WTC11 (cell line): ENCODE data around the gene ZNF107. TPM values are rescaled to one million over a fixed set of nuclear protein-coding genes. Genes with fewer than 3 reads are reported as not detected.
"Not testable (repeated sequence)": the region's sequence is repeated elsewhere in the genome, so short reads cannot be mapped to it uniquely, and the experiment has no call there.

Source experiments
- ATAC-seq: fragments of 200-7000 bp; cut with Tn5 transposase; 2 replicates; pipeline ENCODE4 v1.10.0; 2021; ENCODE audit warnings: mild to moderate bottlenecking, moderate library complexity
- CTCF ChIA-PET: fragments of 300-600 bp; sonication (Branson Sonifier 250); formaldehyde crosslinking; loops from one replicate; lab custom pipeline; 2021; ENCODE audit warnings: antibody characterized with exemption; lab: Charles Lee
- POLR2A ChIA-PET: fragments of 350-600 bp; sonication (Branson Sonifier 250); formaldehyde crosslinking; loops from one replicate; lab custom pipeline; 2021; ENCODE audit warnings: antibody characterized with exemption; lab: Charles Lee
- DNase-seq: peaks from one replicate; pipeline ENCODE4 v3.0.0; 2021; ENCODE audit warnings: low spot score
- H3K27ac Mint-ChIP-seq: 2 replicates; pipeline ENCODE4 v1.8.0; 2021; ENCODE audit warnings: mixed read lengths
- H3K27me3 Mint-ChIP-seq: 2 replicates; pipeline ENCODE4 v1.8.0; 2021; ENCODE audit warnings: low read depth, mild to moderate bottlenecking, moderate library complexity, mixed read lengths
- H3K36me3 Mint-ChIP-seq: 2 replicates; pipeline ENCODE4 v1.8.0; 2021; ENCODE audit warnings: mixed read lengths
- H3K4me1 Mint-ChIP-seq: 2 replicates; pipeline ENCODE4 v1.8.0; 2022; ENCODE audit warnings: mixed read lengths
- H3K4me3 Mint-ChIP-seq: 2 replicates; pipeline ENCODE4 v1.8.0; 2021; ENCODE audit warnings: mild to moderate bottlenecking, moderate library complexity, mixed read lengths
- H3K9me3 Mint-ChIP-seq: 2 replicates; pipeline ENCODE4 v1.8.0; 2021; ENCODE audit warnings: mixed read lengths
- GTF2I ChIP-seq: fragments of 250-450 bp; sonication (Bioruptor Pico); conservative IDR thresholded peaks from 2 replicates; pipeline ENCODE4 v1.4.0; 2021; ENCODE audit warnings: mild to moderate bottlenecking
- JAZF1 ChIP-seq: fragments of 250-450 bp; sonication (Bioruptor Pico); IDR thresholded peaks from 2 replicates; pipeline ENCODE4 v1.9.0; 2021; ENCODE audit warnings: moderate library complexity, mild to moderate bottlenecking, inconsistent platforms
- MYBL2 ChIP-seq: sonication (generic); formaldehyde crosslinking; IDR thresholded peaks from 2 replicates; pipeline ENCODE4 v1.8.1; 2023; ENCODE audit warnings: mild to moderate bottlenecking, moderate library complexity, missing genetic modification reagents
- OVOL2 ChIP-seq: fragments of 250-450 bp; sonication (Bioruptor Pico); IDR thresholded peaks from 2 replicates; pipeline ENCODE4 v1.9.0; 2021; ENCODE audit warnings: mild to moderate bottlenecking, borderline replicate concordance
- TEAD1 ChIP-seq: sonication (generic); formaldehyde crosslinking; IDR thresholded peaks from 2 replicates; pipeline ENCODE4 v1.8.0; 2022; ENCODE audit warnings: mild to moderate bottlenecking, missing genetic modification reagents
- ZNF232 ChIP-seq: sonication (generic); formaldehyde crosslinking; IDR thresholded peaks from 2 replicates; pipeline ENCODE4 v1.8.0; 2022; ENCODE audit warnings: mild to moderate bottlenecking, missing genetic modification reagents
- ZNF263 ChIP-seq: sonication (generic); formaldehyde crosslinking; IDR thresholded peaks from 2 replicates; pipeline ENCODE4 v1.8.1; 2022; ENCODE audit warnings: low read depth, mild to moderate bottlenecking, moderate library complexity, missing genetic modification reagents
- total RNA-seq: library from RNA; stranded (reverse); gene quantifications from 3 replicates; pipeline ENCODE4 v1.2.3, GENCODE V29; 2021
- TF ChIP-seq, protein P1 (sequence below): fragments of 250-450 bp; sonication (Bioruptor Pico); IDR thresholded peaks from 2 replicates; pipeline ENCODE4 v2.1.2; 2022; ENCODE audit warnings: mild to moderate bottlenecking, moderate library complexity
- TF ChIP-seq, protein P2 (sequence below): sonication (generic); formaldehyde crosslinking; conservative IDR thresholded peaks from 2 replicates; pipeline ENCODE4 v1.8.1; 2023; ENCODE audit warnings: mild to moderate bottlenecking, low read depth, missing genetic modification reagents, moderate library complexity
- TF ChIP-seq, protein P3 (sequence below): sonication (generic); formaldehyde crosslinking; IDR thresholded peaks from 2 replicates; pipeline ENCODE4 v1.8.1; 2023; ENCODE audit warnings: mild to moderate bottlenecking, missing genetic modification reagents, moderate library complexity
- TF ChIP-seq, protein P4 (sequence below): fragments of 250-450 bp; sonication (Bioruptor Pico); conservative IDR thresholded peaks from 2 replicates; pipeline ENCODE4 v1.9.0; 2021; ENCODE audit warnings: mild to moderate bottlenecking

The ZNF107 gene
- total RNA-seq, 1 experiment from 2014 or later, result 14.7 TPM

DNA sequence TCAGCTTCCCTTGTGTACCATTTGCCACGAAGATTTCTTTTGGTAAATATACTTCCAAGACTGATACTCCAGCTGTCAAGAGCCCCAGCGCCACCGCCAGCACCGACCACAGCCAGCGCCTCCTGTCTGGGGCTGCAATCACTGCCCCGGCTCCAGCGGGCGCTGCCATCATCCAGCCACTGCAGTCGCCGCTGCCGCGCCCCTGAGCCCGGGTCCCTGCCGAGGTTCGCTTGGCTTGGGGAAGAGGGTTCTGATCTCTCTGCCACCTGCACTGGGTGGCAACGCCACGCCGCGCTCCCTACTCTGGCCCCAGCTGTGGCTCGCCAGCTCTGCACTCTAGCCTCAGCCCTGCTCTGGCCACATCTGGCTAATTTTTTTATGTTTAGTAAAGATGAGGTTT is 70.6 kb downstream of the ZNF107 start (continued):
- TF ChIP-seq ZNF232 (CRISPR knock-in tag), result no peak
- TF ChIP-seq TEAD1 (CRISPR knock-in tag), result no peak

DNA sequence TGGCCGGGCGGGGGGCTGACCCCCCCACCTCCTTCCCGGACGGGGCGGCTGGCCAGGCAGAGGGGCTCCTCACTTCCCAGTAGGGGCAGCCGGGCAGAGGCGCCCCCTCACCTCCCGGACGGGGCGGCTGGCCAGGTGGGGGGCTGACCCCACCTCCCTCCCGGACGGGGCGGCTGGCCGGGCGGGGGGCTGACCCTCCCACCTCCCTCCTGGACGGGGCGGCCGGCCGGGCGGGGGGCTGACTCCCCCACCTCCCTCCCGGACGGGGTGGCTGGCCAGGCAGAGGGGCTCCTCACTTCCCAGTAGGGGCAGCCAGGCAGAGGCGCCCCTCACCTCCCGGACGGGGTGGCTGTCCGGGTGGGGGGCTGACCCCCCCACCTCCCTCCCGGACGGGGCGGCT is 72.5 kb downstream of the ZNF107 start:
- POLR2A ChIA-PET, CTCF ChIA-PET, H3K27me3 Mint-ChIP-seq, DNase-seq, H3K27ac Mint-ChIP-seq, ATAC-seq, H3K4me1 Mint-ChIP-seq, H3K4me3 Mint-ChIP-seq: not testable (repeated sequence)
- H3K36me3 Mint-ChIP-seq, result peaks cover 40% of the 10 kb centered on the region
- H3K9me3 Mint-ChIP-seq, result peaks cover 37% of the 10 kb centered on the region

DNA sequence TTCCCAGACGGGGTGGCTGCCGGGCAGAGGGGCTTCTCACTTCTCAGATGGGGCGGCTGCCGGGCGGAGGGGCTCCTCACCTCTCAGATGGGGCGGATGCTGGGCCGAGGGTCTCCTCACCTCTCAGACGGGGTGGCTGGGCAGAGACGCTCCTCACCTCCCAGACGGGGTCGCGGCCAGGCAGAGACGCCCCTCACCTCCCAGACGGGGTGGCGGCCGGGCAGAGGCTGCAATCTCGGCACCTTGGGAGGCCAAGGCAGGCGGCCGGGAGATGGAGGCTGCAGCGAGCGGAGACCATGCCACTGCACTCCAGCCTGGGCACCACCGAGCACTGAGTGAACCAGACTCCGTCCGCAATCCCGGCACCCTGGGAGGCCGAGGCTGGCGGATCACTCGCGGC is 73.0 kb downstream of the ZNF107 start:
- H3K27me3 Mint-ChIP-seq, H3K27ac Mint-ChIP-seq, POLR2A ChIA-PET, H3K4me1 Mint-ChIP-seq, DNase-seq, ATAC-seq, CTCF ChIA-PET, H3K4me3 Mint-ChIP-seq: not testable (repeated sequence)
- peaks cover 32% of the 10 kb centered on the region for H3K9me3 Mint-ChIP-seq
- peaks cover 34% of the 10 kb centered on the region for H3K36me3 Mint-ChIP-seq

DNA sequence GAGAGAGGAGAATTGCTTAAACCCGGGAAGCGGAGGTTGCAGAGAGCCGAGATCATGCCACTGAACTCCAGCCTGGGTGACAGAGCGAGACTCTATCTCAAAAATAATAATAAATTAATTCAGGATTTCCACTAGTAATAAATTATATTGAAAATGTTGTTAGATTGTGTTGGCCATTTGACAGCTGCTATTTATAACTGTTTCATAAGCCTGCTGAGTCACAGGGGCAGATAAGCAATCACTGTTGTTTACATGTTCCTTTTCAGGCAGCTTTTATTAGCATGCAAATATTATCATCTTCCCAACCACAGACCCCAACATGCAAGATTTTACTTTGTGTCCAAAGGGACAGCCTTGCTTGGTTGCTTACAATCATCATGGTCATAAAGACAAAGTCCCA is 78.7 kb downstream of the ZNF107 start:
- peaks cover 43% of the 10 kb centered on the region for H3K9me3 Mint-ChIP-seq
- H3K4me3 Mint-ChIP-seq, result no peak overlapping the region
- TF ChIP-seq ZNF263 (CRISPR knock-in tag) (no peak), MYBL2 (no peak), GTF2I (CRISPR knock-in tag) (no peak), JAZF1 (CRISPR knock-in tag) (no peak), OVOL2 (CRISPR knock-in tag) (no peak)
- TF ChIP-seq, protein P1, sequence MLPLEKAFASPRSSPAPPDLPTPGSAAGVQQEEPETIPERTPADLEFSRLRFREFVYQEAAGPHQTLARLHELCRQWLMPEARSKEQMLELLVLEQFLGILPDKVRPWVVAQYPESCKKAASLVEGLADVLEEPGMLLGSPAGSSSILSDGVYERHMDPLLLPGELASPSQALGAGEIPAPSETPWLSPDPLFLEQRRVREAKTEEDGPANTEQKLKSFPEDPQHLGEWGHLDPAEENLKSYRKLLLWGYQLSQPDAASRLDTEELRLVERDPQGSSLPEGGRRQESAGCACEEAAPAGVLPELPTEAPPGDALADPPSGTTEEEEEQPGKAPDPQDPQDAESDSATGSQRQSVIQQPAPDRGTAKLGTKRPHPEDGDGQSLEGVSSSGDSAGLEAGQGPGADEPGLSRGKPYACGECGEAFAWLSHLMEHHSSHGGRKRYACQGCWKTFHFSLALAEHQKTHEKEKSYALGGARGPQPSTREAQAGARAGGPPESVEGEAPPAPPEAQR (CRISPR knock-in tag), result no peak
- TF ChIP-seq, protein P2, sequence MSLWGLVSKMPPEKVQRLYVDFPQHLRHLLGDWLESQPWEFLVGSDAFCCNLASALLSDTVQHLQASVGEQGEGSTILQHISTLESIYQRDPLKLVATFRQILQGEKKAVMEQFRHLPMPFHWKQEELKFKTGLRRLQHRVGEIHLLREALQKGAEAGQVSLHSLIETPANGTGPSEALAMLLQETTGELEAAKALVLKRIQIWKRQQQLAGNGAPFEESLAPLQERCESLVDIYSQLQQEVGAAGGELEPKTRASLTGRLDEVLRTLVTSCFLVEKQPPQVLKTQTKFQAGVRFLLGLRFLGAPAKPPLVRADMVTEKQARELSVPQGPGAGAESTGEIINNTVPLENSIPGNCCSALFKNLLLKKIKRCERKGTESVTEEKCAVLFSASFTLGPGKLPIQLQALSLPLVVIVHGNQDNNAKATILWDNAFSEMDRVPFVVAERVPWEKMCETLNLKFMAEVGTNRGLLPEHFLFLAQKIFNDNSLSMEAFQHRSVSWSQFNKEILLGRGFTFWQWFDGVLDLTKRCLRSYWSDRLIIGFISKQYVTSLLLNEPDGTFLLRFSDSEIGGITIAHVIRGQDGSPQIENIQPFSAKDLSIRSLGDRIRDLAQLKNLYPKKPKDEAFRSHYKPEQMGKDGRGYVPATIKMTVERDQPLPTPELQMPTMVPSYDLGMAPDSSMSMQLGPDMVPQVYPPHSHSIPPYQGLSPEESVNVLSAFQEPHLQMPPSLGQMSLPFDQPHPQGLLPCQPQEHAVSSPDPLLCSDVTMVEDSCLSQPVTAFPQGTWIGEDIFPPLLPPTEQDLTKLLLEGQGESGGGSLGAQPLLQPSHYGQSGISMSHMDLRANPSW, result no peak
- TF ChIP-seq, protein P3, sequence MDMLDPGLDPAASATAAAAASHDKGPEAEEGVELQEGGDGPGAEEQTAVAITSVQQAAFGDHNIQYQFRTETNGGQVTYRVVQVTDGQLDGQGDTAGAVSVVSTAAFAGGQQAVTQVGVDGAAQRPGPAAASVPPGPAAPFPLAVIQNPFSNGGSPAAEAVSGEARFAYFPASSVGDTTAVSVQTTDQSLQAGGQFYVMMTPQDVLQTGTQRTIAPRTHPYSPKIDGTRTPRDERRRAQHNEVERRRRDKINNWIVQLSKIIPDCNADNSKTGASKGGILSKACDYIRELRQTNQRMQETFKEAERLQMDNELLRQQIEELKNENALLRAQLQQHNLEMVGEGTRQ (CRISPR knock-in tag), result no peak
- TF ChIP-seq, protein P4, sequence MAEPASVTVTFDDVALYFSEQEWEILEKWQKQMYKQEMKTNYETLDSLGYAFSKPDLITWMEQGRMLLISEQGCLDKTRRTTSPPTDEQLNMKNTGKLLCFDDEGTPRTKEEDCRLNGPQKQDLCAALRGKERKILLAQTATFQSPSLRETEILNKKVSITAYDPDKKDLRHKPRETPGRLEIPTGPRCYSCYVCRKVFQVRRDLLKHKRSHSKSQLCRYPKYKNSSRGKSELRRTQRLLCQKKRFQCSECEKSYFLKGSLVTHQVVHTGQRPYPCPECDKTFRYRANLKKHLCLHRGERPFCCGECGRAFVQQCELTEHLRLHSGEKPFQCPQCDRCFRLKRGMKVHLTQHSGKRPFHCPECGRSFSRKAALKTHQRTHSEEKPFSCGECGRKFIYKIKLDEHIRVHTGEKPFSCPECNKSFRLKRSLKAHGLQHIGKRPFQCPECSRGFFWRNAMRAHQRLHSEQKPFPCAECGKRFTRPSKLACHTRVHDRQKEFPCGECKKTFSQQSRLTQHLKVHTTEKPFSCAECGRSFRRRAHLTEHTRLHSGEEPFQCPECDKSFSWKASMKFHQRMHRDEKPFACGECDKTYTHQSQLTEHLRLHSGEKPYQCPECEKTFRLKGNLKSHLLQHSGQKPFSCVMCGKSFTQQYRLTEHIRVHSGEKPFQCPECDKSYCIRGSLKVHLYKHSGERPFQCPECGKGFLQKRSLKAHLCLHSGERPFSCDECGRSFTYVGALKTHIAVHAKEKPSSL (CRISPR knock-in tag), result no peak
- H3K27me3 Mint-ChIP-seq, result no peaks in the 10 kb centered on the region; the same call in none of the 2 replicates
- ATAC-seq (no peak), DNase-seq (no peak)
- peaks cover 36% of the 10 kb centered on the region for H3K36me3 Mint-ChIP-seq
- no peaks in the 10 kb centered on the region for H3K4me1 Mint-ChIP-seq
- CTCF ChIA-PET, result no interaction called here
- POLR2A ChIA-PET, result no interaction called here
- H3K27ac Mint-ChIP-seq, result no peak overlapping the region
